Caco-2 (cell line): Measurements from ENCODE around the gene SP3. TPM values are rescaled to one million over a fixed set of nuclear protein-coding genes. Genes with fewer than 3 reads are reported as not detected.

Source experiments
- BruUV-seq: library from RNA; stranded (reverse); fragments of 400-500 nt; replicated peaks from 2 replicates; lab custom pipeline; 2021; lab: Mats Ljungman, UMichigan
- CTCF ChIA-PET: fragments of 300-600 bp; sonication (Branson Sonifier 250); formaldehyde crosslinking; loops from one replicate; lab custom pipeline; 2022; ENCODE audit warnings: antibody characterized with exemption; lab: Charles Lee
- POLR2A ChIA-PET: fragments of 300-600 bp; sonication (Branson Sonifier 250); formaldehyde crosslinking; loops from one replicate; lab custom pipeline; 2022; ENCODE audit warnings: antibody characterized with exemption; lab: Charles Lee
- DNase-seq, 2 experiments: peaks; one replicate each; pipeline versions ENCODE4 v3.0.0 to v3.0.0-alpha.2; 2020 to 2022
- H3K27me3 ChIP-seq: replicated peaks from 2 replicates; pipeline ENCODE4 v1.6.0; 2011; ENCODE audit warnings: low read length; ENCODE audit not compliant: control insufficient read depth, insufficient read depth
- H3K36me3 ChIP-seq: 2 replicates; pipeline ENCODE4 v1.5.1; 2011; ENCODE audit warnings: low read length; ENCODE audit not compliant: control insufficient read depth, insufficient read depth
- H3K4me1 ChIP-seq: fragments of 250-450 bp; sonication (Bioruptor Pico); 2 replicates; pipeline ENCODE4 v1.5.1; 2020; ENCODE audit warnings: mild to moderate bottlenecking
- H3K4me3 ChIP-seq: 2 replicates; pipeline ENCODE4 v1.5.1; 2011; ENCODE audit warnings: low read depth, mild to moderate bottlenecking, control low read depth, low read length
- H3K9me3 ChIP-seq: fragments of 250-450 bp; sonication (Bioruptor Pico); 2 replicates; pipeline ENCODE4 v1.5.1; 2020; ENCODE audit warnings: mild to moderate bottlenecking, moderate library complexity
- H3K27ac Mint-ChIP-seq: one replicate; pipeline ENCODE4 v1.8.0; 2022; ENCODE audit warnings: mixed read lengths; ENCODE audit not compliant: unreplicated experiment
- H3K27me3 Mint-ChIP-seq: one replicate; pipeline ENCODE4 v1.8.0; 2022; ENCODE audit warnings: mixed read lengths; ENCODE audit not compliant: insufficient read depth, unreplicated experiment
- H3K36me3 Mint-ChIP-seq: one replicate; pipeline ENCODE4 v1.8.0; 2022; ENCODE audit warnings: mild to moderate bottlenecking, mixed read lengths; ENCODE audit not compliant: insufficient read depth, unreplicated experiment
- H3K4me1 Mint-ChIP-seq: one replicate; pipeline ENCODE4 v1.8.0; 2022; ENCODE audit warnings: low read depth, mixed read lengths; ENCODE audit not compliant: unreplicated experiment
- H3K4me3 Mint-ChIP-seq: one replicate; pipeline ENCODE4 v1.8.0; 2022; ENCODE audit warnings: mild to moderate bottlenecking, moderate library complexity, mixed read lengths; ENCODE audit not compliant: unreplicated experiment
- H3K9me3 Mint-ChIP-seq: one replicate; pipeline ENCODE4 v1.8.0; 2022; ENCODE audit warnings: mixed read lengths; ENCODE audit not compliant: unreplicated experiment
- intact Hi-C: fragments of 100-400 bp; cut with micrococcal nuclease; formaldehyde crosslinking; loops from one replicate; pipeline ENCODE4 v1.10.0; 2022; ENCODE audit not compliant: unreplicated experiment
- total RNA-seq: library from RNA; stranded (reverse); gene quantifications from 2 replicates; pipeline ENCODE4 v1.2.3, GENCODE V29; 2022
- TF ChIP-seq, protein P1 (sequence below), 2 experiments: fragments of 200-600 bp in 1 of 2; IDR thresholded peaks; 1 replicate in 1 of 2; 2 replicates in 1 of 2; pipeline versions ENCODE4 v1.5.1 to v1.8.0; 2011 to 2022; ENCODE audit warnings: antibody characterized with exemption in 1 of 2, control low read depth in 1 of 2, inconsistent platforms in 1 of 2, low read depth in 1 of 2, low read length in 1 of 2, mild to moderate bottlenecking in 1 of 2, moderate library complexity in 1 of 2; ENCODE audit not compliant: insufficient read depth in 1 of 2, severe bottlenecking in 1 of 2, unreplicated experiment in 1 of 2

The SP3 gene
- total RNA-seq, 1 experiment from 2014 or later: 111 TPM

DNA sequence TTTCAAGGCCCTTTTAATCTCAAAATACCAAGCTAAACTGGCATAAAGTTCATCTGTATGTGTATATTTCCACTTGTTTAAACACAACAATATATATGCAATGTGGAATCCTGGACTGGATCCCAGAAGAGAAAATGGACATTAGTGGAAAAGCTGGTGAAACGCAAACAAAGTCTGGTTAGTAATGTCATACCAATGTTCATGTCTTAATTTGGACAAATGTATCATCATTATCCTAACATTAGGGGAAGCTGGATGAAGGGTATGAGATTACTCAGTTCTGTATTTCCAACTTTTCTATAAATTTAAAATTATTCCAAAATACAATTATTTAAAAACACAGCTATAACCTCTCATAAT is 3.8 kb downstream of the SP3 start:
- ChIA-PET POLR2A (no interaction called here), CTCF (no interaction called here)
- no TSS peak for BruUV-seq
- intact Hi-C loops: loop anchor here (10.0 kb wide), 1 partner anchor 283 kb away; the partner anchor contains the start of gene OLA1
- no peak for DNase-seq
- TF ChIP-seq, protein P1, sequence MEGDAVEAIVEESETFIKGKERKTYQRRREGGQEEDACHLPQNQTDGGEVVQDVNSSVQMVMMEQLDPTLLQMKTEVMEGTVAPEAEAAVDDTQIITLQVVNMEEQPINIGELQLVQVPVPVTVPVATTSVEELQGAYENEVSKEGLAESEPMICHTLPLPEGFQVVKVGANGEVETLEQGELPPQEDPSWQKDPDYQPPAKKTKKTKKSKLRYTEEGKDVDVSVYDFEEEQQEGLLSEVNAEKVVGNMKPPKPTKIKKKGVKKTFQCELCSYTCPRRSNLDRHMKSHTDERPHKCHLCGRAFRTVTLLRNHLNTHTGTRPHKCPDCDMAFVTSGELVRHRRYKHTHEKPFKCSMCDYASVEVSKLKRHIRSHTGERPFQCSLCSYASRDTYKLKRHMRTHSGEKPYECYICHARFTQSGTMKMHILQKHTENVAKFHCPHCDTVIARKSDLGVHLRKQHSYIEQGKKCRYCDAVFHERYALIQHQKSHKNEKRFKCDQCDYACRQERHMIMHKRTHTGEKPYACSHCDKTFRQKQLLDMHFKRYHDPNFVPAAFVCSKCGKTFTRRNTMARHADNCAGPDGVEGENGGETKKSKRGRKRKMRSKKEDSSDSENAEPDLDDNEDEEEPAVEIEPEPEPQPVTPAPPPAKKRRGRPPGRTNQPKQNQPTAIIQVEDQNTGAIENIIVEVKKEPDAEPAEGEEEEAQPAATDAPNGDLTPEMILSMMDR (IDR thresholded peaks at IDR 0.05; ENCODE audit: insufficient read depth in 1 of 2, low read depth in 1 of 2, low read length in 1 of 2, severe bottlenecking in 1 of 2, unreplicated experiment in 1 of 2): no peak
- no peaks in the 10 kb centered on the region for H3K27me3 ChIP-seq
- Mint-ChIP-seq H3K27me3 (no peaks in the 10 kb centered on the region), H3K36me3 (peaks cover 75% of the 10 kb centered on the region), H3K9me3 (no peaks in the 10 kb centered on the region), H3K27ac (no peak overlapping the region), H3K4me3 (no peak overlapping the region), H3K4me1 (peaks cover 43% of the 10 kb centered on the region)
- no peak overlapping the region for H3K4me3 ChIP-seq
- H3K4me1 ChIP-seq: peaks cover 45% of the 10 kb centered on the region
- H3K9me3 ChIP-seq: no peaks in the 10 kb centered on the region
- H3K36me3 ChIP-seq: peaks cover 2% of the 10 kb centered on the region; the same call in 1 of the 2 replicates

- POLR2A ChIA-PET: no interaction called here
- Histone ChIP-seq H3K36me3 (peaks cover 5% of the 10 kb centered on the region), H3K27me3 (no peaks in the 10 kb centered on the region), H3K9me3 (no peaks in the 10 kb centered on the region), H3K4me1 (peaks cover 47% of the 10 kb centered on the region), H3K4me3 (no peak overlapping the region)
- Mint-ChIP-seq H3K9me3 (no peaks in the 10 kb centered on the region), H3K27me3 (no peaks in the 10 kb centered on the region), H3K4me1 (peaks cover 41% of the 10 kb centered on the region), H3K36me3 (peaks cover 75% of the 10 kb centered on the region), H3K4me3 (peak overlapping the region; percentile 29), H3K27ac (no peak overlapping the region)
- no peak for DNase-seq
- no TSS peak for BruUV-seq
- TF ChIP-seq, protein P1 (IDR thresholded peaks at IDR 0.05; ENCODE audit: insufficient read depth in 1 of 2, low read depth in 1 of 2, low read length in 1 of 2, severe bottlenecking in 1 of 2, unreplicated experiment in 1 of 2): no peak
- intact Hi-C loops: loop anchor here (10.0 kb wide), 1 partner anchor 285 kb away; the partner anchor contains the start of gene OLA1
- CTCF ChIA-PET: no interaction called here
Observed at GRCh38 chr2:173959909-173960308, 5.3 kb downstream of the SP3 start.

DNA sequence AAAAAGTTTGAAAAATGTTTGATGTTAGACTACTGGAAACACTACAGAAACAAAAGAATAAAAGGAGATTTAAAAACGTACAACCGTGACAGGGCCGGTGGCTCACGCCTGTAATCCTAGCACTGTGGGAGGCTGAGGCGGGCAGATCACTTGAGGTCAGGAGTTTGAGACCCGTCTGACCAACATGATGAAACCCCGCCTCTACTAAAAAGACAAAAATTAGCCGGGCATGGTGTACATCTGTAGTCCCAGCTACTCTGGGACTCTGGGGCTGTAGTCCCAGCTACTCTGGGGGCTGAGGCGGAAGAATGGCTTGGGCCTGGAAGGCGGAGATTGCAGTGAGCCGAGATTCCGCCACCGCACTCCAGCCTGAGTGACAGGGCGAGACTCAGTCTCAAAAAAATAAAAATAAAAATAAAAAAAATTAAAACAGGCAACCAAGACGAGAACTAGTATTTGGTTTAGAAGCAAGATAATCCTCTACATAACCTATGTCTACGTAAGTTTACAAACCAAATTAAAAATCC is 5.8 kb downstream of the SP3 start:
- H3K4me1 ChIP-seq: peaks cover 47% of the 10 kb centered on the region
- ChIA-PET POLR2A (no interaction called here), CTCF (no interaction called here)
- Mint-ChIP-seq H3K27ac (peak overlapping the region; percentile 84), H3K4me3 (peak overlapping the region; percentile 38), H3K9me3 (no peaks in the 10 kb centered on the region), H3K36me3 (peaks cover 75% of the 10 kb centered on the region), H3K4me1 (peaks cover 41% of the 10 kb centered on the region), H3K27me3 (no peaks in the 10 kb centered on the region)
- H3K9me3 ChIP-seq: no peaks in the 10 kb centered on the region
- H3K36me3 ChIP-seq: peaks cover 5% of the 10 kb centered on the region
- H3K27me3 ChIP-seq: no peaks in the 10 kb centered on the region
- H3K4me3 ChIP-seq: no peak overlapping the region
- no peak for DNase-seq
- TF ChIP-seq, protein P1 (IDR thresholded peaks at IDR 0.05; ENCODE audit: insufficient read depth in 1 of 2, low read depth in 1 of 2, low read length in 1 of 2, severe bottlenecking in 1 of 2, unreplicated experiment in 1 of 2): no peak
- intact Hi-C loops: no loop called here
- no TSS peak for BruUV-seq
